CD4-positive, alpha-beta T cell treated with Interleukin-4 for 4 hours (primary cell): ENCODE data around the gene PRDM5.

Experiments used
- DNase-seq: peaks from one replicate; pipeline ENCODE4 v3.0.0-alpha.2; 2020

The PRDM5 gene

DNA sequence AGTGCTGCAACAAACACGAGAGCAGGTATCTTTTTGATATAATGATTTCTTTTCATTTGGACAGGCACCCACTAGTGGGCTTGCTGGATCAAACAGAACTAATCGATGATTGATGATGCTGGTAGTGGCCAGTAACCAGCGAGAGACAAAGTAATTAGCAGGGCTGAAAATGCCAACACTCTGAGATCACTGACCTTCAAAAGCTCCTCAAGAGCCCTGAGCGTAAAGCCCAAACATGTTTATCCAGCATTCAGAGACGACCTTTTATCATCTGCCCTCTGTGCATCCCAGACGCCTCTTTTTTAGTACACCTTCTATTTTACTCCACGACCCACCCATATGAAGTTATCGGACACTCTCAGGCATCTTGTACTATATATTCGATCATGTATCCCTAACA is 186.2 kb downstream of the PRDM5 start:
- no peak for DNase-seq

DNA sequence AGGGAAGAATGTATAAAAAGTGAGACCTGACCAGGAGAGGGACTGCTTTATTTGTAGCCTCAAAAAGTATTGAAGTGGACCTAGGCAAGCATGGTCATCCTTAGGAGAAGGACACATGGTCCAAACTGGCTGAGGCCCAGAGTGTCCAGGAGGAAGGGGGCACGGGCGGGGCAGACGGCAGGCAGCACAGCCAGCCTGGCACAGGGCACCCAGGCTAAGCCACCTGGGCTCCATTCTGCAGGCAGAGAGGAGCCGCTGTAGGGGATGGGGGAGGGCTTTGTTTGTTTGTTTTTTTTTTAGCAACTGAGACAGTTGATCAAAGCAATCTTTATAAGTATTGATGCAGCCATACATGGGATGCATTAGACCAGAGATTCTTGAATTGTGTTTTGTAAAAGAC is 188.6 kb downstream of the PRDM5 start:
- DNase-seq: no peak

DNA sequence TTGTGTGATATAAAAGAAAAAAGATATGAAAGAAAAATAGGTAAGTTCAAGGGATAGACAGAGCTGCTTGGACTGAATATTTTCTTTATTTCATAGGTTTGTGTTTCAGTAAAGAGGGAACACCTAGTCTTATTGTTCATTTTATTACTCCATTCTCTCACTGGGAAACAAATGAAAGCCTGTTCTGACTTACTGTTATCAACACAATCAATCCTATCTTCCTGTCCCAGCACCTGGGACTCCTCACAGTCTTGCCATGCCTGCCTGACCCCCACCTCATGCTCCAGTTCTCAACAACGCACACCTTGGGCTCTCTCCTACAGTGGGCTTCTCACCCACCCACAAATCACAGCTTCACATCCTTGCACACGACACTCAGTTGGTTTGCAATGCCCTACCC is 189.5 kb downstream of the PRDM5 start:
- DNase-seq: no peak

DNA sequence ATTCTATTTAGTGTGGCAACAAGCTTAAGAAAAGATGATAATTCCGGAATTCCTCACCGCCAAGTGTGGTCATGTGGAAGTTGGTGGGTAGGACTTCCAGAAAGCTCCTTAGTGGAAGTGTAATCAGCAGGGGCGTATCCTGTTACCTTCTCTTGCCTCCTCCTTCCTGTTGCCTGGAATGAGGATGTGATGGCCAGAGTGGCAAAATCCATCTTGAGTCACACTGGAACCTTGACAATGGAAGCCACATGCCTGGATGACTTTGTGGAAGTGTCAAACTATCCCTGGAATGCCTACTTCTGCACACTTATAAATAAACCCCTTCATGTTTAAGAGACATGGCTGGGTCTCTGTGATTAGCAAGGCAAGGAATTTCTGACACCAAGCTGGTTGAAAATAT is 191.0 kb downstream of the PRDM5 start:
- no peak for DNase-seq

DNA sequence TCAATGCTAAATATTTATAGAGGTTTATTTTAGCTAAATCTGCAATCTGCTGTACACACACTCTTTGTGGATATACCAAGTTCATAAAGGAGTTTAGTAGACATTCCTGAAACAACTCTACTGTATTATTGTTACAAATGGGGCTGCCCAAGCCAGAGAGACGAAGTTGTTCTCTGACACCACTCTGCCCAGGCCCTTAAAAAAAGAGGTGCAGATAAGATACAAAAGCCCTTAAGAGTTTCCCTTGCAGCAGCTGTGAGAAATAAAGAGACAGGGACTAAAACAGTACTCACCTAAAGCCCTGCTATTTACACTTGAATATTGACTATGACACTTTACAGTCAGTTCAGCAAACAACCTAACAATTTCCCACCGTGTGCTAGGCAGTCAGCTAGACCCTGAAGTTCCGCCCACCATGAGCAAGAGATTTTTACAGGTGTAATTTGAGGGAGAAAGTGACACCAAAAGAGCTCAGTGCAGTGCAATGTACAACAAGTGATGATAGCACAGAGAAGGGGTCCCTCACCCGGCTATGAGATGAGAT is 191.7 kb downstream of the PRDM5 start:
- DNase-seq: no peak

DNA sequence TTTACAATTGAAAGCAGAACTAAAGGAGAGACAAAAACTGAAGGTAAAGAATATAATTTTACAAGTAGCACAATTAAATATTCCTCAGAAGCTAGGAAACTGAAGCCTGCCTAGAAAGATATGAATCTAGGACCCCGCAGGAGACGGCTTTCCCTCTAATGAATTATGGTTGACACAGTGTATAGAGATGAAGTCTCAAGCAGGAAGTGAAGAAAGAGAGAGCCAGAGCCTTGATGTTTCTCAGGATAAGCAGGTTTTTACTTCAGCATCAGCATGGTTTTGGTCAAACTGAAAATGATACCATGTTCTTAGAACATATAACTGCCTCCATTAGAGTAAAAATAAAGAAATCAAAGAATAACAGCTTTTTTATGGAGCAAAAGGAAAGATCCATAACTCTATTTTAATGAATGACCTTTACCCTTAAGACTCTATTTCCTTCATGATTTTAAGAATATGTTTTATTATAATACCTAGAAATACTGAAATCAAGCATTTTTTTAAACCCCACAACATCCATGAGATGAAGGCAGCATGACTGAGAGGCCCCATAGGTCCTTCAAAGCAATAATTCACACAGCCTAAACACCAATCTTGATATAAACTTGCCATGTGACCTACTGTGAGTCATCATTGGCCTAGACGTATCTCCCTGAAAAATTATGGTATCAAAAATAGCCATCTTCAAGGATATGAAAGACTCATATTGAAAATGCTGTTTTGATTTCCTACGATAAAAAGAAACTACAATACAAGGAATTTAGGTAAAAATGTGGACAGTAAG is 193.4 kb downstream of the PRDM5 start:
- DNase-seq: no peak

DNA sequence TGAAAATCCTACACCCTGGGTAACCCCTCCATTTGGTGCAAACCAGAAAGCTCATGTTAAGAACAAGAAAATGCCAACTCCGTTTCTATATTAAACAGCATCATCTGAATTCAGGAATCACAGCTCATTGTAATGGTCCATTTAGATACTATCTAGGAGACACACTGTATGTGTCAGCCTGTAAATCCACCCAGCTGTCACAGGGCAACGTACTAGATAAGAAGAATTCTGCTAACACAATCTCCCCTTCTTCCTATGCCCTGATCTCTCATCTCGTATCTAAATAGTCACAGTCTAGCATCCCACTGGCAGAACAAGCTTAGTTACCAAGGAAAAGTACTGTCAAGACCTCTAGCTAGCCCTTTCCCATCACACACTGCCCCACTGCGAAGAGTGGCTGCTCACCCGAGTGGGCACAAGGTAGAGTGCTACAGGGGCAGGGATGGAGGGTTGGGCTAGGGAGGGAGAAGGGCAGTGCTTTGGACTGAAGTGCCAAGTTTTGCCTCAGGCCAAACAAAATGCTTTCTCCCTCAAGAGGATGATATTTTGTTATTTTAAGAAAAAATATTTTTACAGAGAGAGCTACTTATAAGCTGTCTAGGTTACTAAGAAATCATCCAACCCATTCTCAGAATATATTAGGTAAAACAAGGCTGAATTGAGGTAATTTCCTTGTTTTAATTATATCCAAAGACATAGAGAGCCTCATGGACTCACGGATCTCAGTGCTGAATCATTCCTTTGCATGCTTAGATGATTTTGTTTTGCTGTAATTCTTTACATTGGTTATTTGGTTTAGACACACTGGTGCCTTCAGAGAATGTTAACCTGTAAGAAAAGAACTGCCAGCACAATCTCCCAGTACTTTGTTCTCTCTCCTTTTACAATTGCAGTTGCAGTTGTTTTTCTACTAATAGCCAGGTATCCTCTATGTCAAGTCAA is 196.6 kb downstream of the PRDM5 start:
- DNase-seq: no peak

DNA sequence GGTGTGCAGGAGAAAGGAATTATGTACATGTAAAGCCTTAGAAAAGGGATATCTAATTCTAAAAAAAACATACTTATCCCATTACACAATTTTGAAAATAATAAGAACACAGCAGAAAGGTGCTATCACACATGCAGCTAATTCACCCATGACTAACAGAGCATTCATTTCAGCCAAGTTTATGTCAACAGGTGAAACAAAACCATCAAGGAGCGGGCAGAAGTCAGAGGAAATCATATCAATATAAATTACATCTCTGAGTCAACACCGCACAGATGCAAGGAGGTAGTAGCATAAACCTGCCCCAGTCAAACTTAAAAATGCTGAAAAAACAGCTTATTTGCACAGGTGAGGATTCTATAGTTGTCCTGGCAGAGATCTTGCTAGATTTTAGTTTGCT is 197.9 kb downstream of the PRDM5 start:
- DNase-seq: no peak

DNA sequence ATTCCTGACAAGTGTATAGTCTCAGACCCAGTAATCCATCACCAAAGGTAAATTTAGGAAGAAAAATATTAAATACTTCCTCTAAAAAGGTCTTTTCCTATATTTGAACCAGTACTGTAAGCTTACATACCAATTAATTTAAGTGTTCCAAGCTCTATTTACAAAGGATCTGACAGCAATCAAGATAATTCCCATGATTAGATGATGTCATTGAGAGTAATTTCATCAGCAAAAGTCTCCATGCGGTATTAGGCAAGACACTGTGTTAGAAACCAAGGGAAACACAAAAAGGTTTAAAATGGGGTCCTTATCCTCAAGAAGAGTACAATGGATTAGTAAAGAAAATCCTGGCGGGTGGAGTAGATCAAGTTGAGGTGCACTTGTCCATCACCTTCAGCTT is 198.5 kb downstream of the PRDM5 start:
- DNase-seq: no peak

DNA sequence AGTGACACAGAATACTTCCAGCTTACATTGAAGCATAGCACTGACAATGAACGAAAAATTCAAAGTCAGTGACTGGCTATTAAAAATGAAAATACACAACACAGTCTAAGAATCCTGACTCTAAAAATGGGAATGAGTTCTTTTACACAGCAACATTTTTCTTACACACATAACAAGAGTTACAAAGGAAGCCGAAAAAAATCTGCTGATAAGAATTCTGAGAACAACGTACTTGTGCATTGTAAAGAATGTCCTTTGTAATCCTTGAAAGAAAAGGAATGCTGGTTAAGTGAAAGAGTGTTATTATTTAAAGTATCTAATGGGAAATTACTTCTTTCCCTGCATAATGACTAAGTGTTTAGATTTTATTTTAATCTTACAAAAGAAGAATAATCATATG is 199.4 kb downstream of the PRDM5 start:
- no peak for DNase-seq

DNA sequence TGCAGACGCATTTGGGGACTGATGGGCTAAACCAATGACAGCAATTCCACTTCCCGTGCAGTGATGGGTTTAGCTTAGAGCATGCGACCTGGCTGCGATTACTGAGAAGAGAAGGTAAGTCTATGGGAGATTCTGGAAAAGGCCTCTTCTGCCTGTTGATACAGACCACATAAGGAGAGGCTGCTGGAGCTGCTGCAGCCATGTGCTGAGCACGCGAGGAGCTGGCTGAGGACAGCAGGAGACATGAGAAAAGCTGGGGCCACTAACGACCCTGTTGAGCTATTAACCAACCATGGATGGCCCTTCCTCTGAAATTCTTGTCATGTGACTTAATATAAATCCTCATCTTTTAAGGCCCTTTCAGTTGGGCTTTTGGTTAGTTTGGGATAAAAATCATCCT is 199.9 kb downstream of the PRDM5 start:
- no peak for DNase-seq

DNA sequence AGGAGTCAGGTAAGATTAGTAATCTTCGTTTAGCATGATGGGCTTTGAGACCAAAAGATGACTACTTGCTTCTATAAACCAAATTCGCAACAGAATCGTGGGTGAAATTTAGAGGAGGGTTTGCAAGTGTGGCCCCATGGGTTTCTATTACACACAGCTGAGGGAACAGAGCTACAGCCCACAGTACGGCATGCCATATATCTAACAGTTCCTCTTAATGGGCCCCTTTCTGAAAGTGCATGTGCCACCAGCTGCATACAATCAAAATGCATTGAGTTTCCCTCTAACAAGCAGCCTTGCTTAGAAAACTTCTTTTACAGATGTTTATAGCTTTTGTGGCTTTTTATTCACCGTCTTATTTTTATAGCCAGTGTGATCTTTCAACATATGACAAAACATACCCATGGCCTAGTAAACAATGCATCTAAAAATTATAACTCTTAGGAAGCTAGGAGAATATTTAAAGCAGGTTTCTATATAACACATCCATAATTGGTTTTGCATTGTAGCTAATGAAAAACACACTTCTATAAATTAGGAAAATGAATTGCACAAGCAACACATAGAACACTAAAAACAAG is 202.1 kb downstream of the PRDM5 start:
- no peak for DNase-seq

DNA sequence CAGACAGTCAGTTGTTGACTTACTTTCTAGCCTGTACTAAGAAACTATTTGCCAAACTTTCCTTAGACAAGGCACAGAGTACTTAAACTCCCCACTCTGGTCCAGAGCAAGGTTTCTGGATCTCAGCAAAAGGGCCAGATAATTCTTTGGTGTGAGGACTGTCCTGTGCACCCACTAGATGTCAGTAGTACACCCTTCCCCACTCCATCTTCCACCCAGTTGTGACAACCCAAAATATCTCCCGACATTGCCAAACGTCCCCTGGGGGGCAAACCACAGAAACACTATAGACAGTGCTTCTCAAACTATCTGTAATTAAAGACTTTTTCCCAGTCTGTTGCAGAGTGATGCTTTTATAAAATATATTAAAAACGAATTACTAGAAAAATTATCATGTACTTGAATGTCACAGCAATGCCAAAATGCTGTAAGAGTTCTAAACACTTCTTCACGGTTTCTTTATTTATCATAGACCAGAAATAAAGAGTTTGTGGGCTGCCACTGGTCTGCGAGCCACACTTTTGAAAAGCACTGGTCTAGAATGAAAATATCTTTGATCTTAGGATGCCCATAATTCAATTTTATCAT is 203.5 kb downstream of the PRDM5 start:
- peak; percentile 5 for DNase-seq

DNA sequence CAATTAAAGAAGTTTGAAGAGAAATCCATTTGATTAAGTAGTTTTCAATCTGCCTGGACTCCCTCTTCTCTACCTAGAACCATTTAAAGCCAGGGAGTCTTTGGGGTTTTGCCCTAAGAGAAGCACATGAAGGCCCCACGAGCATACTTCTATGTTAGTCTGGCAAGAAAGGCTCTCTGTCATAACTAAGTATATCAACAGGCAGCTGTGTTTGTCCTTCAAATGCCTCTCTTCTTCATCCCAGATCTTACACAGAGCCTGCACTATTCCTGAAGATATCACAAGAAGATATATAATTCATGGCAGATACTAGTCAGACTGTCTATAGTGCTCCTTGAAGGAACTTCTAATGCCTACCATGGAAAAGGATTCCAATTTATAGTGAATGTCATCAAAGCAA is 206.2 kb downstream of the PRDM5 start:
- no peak for DNase-seq

DNA sequence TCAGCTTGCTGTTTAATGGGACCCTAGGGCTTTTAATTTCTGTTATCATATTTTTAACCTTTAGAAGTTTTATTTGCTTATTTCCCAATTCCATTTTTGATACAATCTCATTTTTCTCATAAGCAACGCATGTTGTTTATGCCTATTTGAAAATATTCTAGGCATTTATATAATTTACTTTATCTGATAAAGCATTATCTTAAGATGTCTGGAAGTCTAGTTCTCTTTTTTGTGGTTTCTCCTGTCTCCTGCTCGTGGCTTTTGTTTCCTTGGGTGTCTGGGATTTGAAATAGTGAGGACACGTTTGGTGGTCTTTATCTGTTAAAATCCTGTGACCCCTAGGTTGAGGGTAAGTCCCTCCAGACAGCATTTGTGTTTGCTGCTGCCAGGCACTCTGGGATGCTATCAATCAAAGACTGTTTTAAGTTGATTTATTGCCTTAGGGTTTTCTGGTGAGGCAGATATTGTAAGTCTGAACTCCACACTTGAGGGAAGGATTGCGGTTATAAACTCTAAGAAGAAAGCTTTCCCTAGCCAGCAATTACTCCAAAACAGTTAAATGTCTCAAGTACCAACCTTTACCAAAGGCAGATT is 208.0 kb downstream of the PRDM5 start:
- no peak for DNase-seq

DNA sequence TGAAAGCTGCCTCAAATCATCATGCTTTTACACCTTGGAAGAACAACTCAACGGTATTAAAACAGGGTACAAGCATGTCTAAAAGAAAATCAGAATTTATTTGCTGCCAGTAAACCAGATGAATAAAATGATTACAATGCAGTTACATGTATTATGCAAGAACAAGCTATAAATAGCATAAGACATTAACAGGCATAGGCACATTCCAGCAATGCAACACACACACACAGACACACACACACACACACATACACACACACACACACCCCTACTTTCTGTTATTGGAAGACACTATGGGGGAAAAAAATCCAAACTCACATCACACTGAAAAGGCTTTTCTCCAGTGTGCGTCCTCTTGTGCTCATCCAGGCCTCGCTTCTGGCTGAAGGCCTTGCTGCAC is 212.5 kb downstream of the PRDM5 start:
- no peak for DNase-seq

DNA sequence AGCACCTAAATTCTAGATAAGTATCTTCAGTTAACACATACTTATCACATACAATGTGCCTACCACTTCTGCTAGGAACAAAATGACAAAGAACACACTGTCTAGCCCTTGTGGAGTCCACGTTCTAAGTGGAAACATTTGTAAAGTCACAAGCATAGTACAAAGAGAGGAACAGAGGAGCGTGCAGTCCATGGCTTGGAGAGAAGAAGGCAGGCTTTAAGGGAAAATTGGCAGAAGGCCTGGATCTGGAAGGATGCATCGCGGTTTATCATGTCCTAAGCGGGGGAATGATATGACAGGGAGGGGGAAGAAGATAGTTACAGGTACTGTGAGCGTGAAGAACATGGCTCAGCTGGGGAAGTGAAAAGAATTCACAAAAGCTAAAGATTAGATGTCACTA is 218.0 kb downstream of the PRDM5 start:
- no peak for DNase-seq

DNA sequence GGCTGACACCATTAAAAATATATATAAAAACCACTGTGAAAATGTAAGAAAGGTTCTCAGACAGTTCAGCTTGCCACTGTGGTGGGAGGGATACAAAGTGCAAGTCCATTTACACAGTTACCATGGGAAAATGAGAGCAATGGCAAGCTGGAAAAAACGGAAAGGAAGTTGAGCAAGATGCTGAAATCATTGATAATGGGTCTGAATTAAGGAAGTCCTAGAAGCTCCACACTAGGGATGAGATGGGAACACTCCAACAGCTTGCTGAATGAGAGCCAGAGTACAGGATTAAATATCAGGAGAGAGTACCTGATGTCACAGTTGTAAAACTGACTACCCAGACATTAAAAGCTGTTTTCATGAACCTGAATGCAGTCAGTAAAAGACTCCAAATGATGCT is 218.6 kb downstream of the PRDM5 start:
- DNase-seq: no peak

DNA sequence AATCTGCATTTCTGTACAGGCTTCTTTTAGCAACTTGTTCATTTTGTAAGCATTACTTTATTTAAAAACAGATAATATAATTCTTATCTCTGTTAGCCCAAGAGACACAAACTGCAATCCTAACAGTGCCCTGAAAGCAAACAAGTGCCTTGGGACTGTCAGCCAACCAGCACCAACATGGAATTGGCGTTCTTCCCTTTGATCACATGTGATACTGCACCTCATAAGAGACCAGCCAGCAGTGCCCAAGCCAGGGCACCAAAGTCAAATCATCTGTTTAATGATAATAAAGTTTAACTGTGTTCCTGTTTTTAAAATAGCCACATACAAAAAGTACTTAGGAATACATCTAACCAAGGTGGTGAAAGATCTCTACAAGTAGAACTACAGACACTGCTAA is 223.2 kb downstream of the PRDM5 start:
- DNase-seq: no peak

DNA sequence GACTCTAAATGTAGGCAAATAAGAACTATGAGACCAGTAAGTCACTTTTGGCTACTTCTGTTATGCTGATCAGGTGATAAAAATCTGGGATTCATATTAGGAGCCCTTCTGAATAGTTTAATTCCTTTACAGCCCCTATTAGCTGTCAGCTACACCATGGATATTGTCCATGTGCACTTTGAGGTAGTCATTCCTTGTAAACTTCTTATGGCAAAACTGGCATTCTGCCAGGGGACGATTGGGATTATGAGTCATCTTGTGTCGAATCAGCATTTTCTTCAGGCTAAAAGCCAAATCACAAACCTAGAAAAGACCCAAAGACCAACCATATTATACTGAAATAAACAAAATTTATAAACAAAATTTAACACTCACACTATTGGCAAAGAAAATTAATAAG is 227.6 kb downstream of the PRDM5 start:
- no peak for DNase-seq

DNA sequence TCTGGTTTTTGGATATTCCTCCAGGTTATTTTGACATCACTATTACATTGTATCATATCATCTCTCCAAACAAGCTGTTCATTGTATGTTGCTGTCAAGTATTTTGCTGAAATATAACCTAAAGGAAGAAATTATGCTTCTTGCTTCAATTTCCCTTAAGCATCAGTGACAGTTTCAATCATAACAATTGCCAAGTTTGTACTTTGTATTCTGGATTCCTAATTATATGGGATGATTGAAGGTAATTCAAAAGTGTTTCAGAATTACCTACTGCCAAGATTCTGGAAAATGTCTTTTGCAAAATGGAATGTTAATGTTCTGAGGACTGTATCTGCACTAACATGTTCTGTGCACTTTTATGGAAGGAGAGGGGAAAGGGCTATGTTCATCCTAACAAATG is 228.7 kb downstream of the PRDM5 start:
- DNase-seq: no peak

DNA sequence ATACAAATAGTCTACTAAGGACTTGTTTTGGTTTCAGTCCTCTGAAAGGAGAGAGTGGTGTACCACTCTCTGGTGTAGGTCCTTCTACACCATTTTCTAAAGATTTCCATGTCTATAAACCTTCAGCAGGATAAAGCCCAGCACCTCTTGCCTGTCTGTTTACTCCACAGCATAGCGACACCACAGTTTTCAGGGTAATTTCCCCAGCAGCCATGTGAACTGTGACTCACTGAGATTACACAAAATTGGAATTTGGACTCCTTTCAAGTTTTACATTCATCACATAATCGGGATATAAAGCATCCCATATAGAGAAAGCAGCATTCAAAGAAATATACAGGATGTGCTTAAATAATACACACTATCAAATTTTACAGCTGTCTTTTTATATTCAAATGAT is 229.6 kb downstream of the PRDM5 start:
- no peak for DNase-seq

DNA sequence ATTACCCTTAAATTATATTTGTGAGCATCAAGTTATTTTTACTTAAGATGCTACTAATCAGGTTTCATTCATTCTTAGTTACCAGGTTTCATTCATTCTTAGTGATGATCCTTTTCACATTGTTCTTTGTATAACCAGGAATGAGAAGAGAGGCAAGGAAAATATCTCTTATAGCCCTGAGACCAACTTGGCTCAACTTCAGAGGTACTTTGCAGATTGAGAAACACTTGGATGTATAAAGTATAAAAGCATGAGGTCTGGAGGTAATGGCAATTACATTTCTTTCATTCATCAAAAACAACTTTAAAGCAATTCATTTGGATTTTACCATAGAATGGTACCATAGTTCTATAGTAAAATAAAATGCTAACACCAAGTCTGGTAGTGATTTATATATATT is 231.0 kb downstream of the PRDM5 start:
- DNase-seq: no peak
